ENCODE measurements around the gene RBM4B.
"Not testable (repeated sequence)": the region's sequence is repeated elsewhere in the genome, so short reads cannot be mapped to it uniquely, and the experiment has no call there.

RBM4B gene

GRCh38 chr11:66643745-66644437 lies 33.8 kb downstream of the RBM4B start:
- DNase-seq (ENCODE audit: low read depth): no peak
- no peak for TF ChIP-seq CTCF (IDR thresholded peaks at IDR 0.05; ENCODE audit: control insufficient read depth, insufficient read depth, low read depth, low read length, missing control alignments)
- H3K4me3 ChIP-seq (ENCODE audit: control insufficient read depth, low read depth, low read length): no peak overlapping the region

- TF ChIP-seq CTCF (IDR thresholded peaks at IDR 0.05; ENCODE audit: control insufficient read depth, insufficient read depth, low read depth, low read length, missing control alignments): no peak
- peak overlapping the region; percentile 9 for H3K4me3 ChIP-seq (ENCODE audit: control insufficient read depth, low read depth, low read length)
- no peak for DNase-seq (ENCODE audit: low read depth)
Observed at GRCh38 chr11:66641834-66642233, 35.9 kb downstream of the RBM4B start.

- not testable (repeated sequence) for DNase-seq (ENCODE audit: low read depth)
- H3K4me3 ChIP-seq (ENCODE audit: control insufficient read depth, low read depth, low read length): peak overlapping the region; percentile 66
Observed at GRCh38 chr11:66639814-66640340, 37.8 kb downstream of the RBM4B start.

- no peak for TF ChIP-seq CTCF (IDR thresholded peaks at IDR 0.05; ENCODE audit: control insufficient read depth, insufficient read depth, low read depth, low read length, missing control alignments)
- peak overlapping the region; percentile 66 for H3K4me3 ChIP-seq (ENCODE audit: control insufficient read depth, low read depth, low read length)
- DNase-seq (ENCODE audit: low read depth): peak; percentile 7
Observed at GRCh38 chr11:66639066-66639813, 38.4 kb downstream of the RBM4B start.

- H3K4me3 ChIP-seq (ENCODE audit: control insufficient read depth, low read depth, low read length): peak within 1 kb of the TSS; percentile 66
- DNase-seq (ENCODE audit: low read depth): peak; percentile 100
- TF ChIP-seq CTCF (IDR thresholded peaks at IDR 0.05; ENCODE audit: control insufficient read depth, insufficient read depth, low read depth, low read length, missing control alignments): peak; percentile 13
Observed at GRCh38 chr11:66638177-66639065, 39.3 kb downstream of the RBM4B start, which contains the start of gene RBM4. TSS of gene RBM4 (plus strand) at chr11:66638703. CDS start at chr11:66639712, 1,009 bp downstream.

GRCh38 chr11:66637557-66638176 lies 40.0 kb downstream of the RBM4B start:
- no peak for DNase-seq (ENCODE audit: low read depth)
- H3K4me3 ChIP-seq (ENCODE audit: control insufficient read depth, low read depth, low read length): peak overlapping the region; percentile 44
- no peak for TF ChIP-seq CTCF (IDR thresholded peaks at IDR 0.05; ENCODE audit: control insufficient read depth, insufficient read depth, low read depth, low read length, missing control alignments)
